PFSK-1 (cell line): ENCODE data around the gene SORCS3.

ENCODE experiments used
- FOXP2 ChIP-seq: optimal IDR thresholded peaks from 2 replicates; pipeline ENCODE3; 2011; ENCODE audit warnings: borderline replicate concordance, control low read depth, inconsistent platforms; ENCODE audit not compliant: insufficient read depth; ENCODE audit errors: extremely low read length, extremely low read depth
- POLR2AphosphoS5 ChIP-seq: IDR thresholded peaks from 2 replicates; pipeline ENCODE4 v1.6.1; 2012; ENCODE audit warnings: low read depth, mild to moderate bottlenecking, control low read depth, low read length, moderate library complexity
- SIN3A ChIP-seq: IDR thresholded peaks from 2 replicates; pipeline ENCODE4 v1.6.1; 2012; ENCODE audit warnings: mild to moderate bottlenecking, low read length, moderate library complexity, borderline replicate concordance; ENCODE audit not compliant: insufficient read depth
- TAF1 ChIP-seq: IDR thresholded peaks from 2 replicates; pipeline ENCODE4 v1.6.1; 2012; ENCODE audit warnings: low read length, control low read depth, borderline replicate concordance; ENCODE audit not compliant: insufficient read depth
- TF ChIP-seq, protein P1 (sequence below), 2 experiments: IDR thresholded peaks; 2 replicates each; pipeline versions ENCODE4 v1.6.1 to v1.8.0; 2011 to 2012; ENCODE audit warnings: low read depth in 2 of 2, low read length in 2 of 2, control low read depth in 1 of 2, inconsistent platforms in 1 of 2, mild to moderate bottlenecking in 1 of 2, moderate library complexity in 1 of 2; ENCODE audit not compliant: insufficient read depth in 1 of 2

DNA sequence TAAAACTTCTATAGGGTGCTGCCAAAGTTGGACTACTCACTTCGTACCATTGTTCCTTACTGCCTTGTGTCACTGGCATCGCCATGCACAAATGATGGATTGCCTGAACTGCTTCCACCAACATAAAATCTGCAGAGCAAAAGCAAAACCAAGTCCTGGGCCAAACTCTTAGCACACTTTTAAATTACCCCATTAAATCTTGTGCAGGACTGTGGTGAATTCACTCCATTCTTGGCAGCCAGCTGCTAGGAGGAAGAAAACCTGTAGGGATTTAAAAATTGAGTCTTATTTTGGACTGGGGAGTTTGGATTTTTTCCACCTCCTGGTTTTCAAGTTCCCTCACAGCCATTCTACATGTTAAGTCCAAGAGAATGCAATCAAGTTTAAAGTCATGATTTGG is 646.9 kb downstream of the SORCS3 start:
- TF ChIP-seq POLR2AphosphoS5 = no peak
- TF ChIP-seq, protein P1, sequence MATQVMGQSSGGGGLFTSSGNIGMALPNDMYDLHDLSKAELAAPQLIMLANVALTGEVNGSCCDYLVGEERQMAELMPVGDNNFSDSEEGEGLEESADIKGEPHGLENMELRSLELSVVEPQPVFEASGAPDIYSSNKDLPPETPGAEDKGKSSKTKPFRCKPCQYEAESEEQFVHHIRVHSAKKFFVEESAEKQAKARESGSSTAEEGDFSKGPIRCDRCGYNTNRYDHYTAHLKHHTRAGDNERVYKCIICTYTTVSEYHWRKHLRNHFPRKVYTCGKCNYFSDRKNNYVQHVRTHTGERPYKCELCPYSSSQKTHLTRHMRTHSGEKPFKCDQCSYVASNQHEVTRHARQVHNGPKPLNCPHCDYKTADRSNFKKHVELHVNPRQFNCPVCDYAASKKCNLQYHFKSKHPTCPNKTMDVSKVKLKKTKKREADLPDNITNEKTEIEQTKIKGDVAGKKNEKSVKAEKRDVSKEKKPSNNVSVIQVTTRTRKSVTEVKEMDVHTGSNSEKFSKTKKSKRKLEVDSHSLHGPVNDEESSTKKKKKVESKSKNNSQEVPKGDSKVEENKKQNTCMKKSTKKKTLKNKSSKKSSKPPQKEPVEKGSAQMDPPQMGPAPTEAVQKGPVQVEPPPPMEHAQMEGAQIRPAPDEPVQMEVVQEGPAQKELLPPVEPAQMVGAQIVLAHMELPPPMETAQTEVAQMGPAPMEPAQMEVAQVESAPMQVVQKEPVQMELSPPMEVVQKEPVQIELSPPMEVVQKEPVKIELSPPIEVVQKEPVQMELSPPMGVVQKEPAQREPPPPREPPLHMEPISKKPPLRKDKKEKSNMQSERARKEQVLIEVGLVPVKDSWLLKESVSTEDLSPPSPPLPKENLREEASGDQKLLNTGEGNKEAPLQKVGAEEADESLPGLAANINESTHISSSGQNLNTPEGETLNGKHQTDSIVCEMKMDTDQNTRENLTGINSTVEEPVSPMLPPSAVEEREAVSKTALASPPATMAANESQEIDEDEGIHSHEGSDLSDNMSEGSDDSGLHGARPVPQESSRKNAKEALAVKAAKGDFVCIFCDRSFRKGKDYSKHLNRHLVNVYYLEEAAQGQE (IDR thresholded peaks at IDR 0.05; ENCODE audit: insufficient read depth in 1 of 2, low read depth in 2 of 2, low read length in 2 of 2) = no peak
- TF ChIP-seq TAF1 = no peak
- TF ChIP-seq FOXP2 = no peak
- no peak for TF ChIP-seq SIN3A
